T47D (cell line): ENCODE measurements around the gene RBM46.

Source experiments
- DNase-seq, 2 experiments: peaks; one replicate each; pipeline versions ENCODE4 v3.0.0 to v3.0.0-alpha.2; 2011 to 2012; ENCODE audit warnings: low read depth in 1 of 2, low spot score in 1 of 2
- JUND ChIP-seq: IDR thresholded peaks from 2 replicates; pipeline ENCODE4 v1.6.1; 2012; ENCODE audit warnings: low read depth
- in situ Hi-C: cut with HindIII; loops from 2 replicates; pipeline ENCODE4 v1.10.0; 2016; ENCODE audit warnings: low sequenced_read_pairs, low pct_unique_long_range_greater_than_20kb

The RBM46 gene

GRCh38 chr4:154781126-154781982, at the start of gene RBM46:
Gene RBM46 (plus strand): TSS chr4:154781272. CDS start chr4:154796753, 15,481 bp downstream.
- DNase-seq = no peak
- in situ Hi-C loops = no loop called here
- no peak for TF ChIP-seq JUND

- no peak for TF ChIP-seq JUND
- in situ Hi-C loops = no loop called here
- DNase-seq = no peak
Measured at GRCh38 chr4:154731756-154732155, 49.3 kb upstream of the RBM46 start.

- DNase-seq = no peak
- TF ChIP-seq JUND = no peak
- in situ Hi-C loops = no loop called here
Measured at GRCh38 chr4:154732669-154733068, 48.4 kb upstream of the RBM46 start.

GRCh38 chr4:154736770-154737169, 44.3 kb upstream of the RBM46 start:
- DNase-seq = no peak
- no peak for TF ChIP-seq JUND
- in situ Hi-C loops = no loop called here

- TF ChIP-seq JUND = no peak
- DNase-seq = peak in 1 of 2 experiments; percentile 11
- in situ Hi-C loops = no loop called here
Measured at GRCh38 chr4:154738426-154738825, 42.6 kb upstream of the RBM46 start.

GRCh38 chr4:154739111-154739510, 42.0 kb upstream of the RBM46 start:
- in situ Hi-C loops = no loop called here
- DNase-seq = no peak
- no peak for TF ChIP-seq JUND

GRCh38 chr4:154740462-154740861, 40.6 kb upstream of the RBM46 start:
- no peak for TF ChIP-seq JUND
- in situ Hi-C loops = no loop called here
- no peak for DNase-seq

GRCh38 chr4:154741131-154741665, 39.9 kb upstream of the RBM46 start:
- in situ Hi-C loops = no loop called here
- no peak for DNase-seq
- TF ChIP-seq JUND = no peak

- in situ Hi-C loops = no loop called here
- DNase-seq = no peak
- no peak for TF ChIP-seq JUND
Measured at GRCh38 chr4:154741922-154742850, 38.9 kb upstream of the RBM46 start.

- TF ChIP-seq JUND = no peak
- DNase-seq = no peak
- in situ Hi-C loops = no loop called here
Measured at GRCh38 chr4:154743683-154744340, 37.3 kb upstream of the RBM46 start, which contains the start of gene LRAT. Gene LRAT (plus strand): TSS chr4:154744000. CDS start chr4:154744327, 327 bp downstream.

- in situ Hi-C loops = no loop called here
- no peak for TF ChIP-seq JUND
- no peak for DNase-seq
Measured at GRCh38 chr4:154744341-154744926, 36.6 kb upstream of the RBM46 start.

GRCh38 chr4:154757713-154758112, 23.4 kb upstream of the RBM46 start:
- in situ Hi-C loops = no loop called here
- DNase-seq = no peak
- no peak for TF ChIP-seq JUND
